BJ (cell line): ENCODE data around the gene KIF26B. TPM values are rescaled to one million over a fixed set of nuclear protein-coding genes. Genes with fewer than 3 reads are reported as not detected.

ENCODE experiments used
- CTCF ChIA-PET: fragments of 350-600 bp; formaldehyde crosslinking; extraction: SDS; loops from one replicate; lab custom pipeline; 2021; ENCODE audit warnings: antibody characterized with exemption, inconsistent platforms; lab: Yijun Ruan, JAX
- POLR2A ChIA-PET: fragments of 300-600 bp; sonication (Branson Sonifier 250); formaldehyde crosslinking; extraction: SDS; loops from one replicate; lab custom pipeline; 2021; ENCODE audit warnings: antibody characterized with exemption; lab: Charles Lee
- DNase-seq: peaks from one replicate; pipeline ENCODE4 v3.0.0-alpha.2; 2011; ENCODE audit warnings: low read depth
- H3K27me3 ChIP-seq: 2 replicates; pipeline ENCODE4 v1.6.0; 2011; ENCODE audit warnings: low read length; ENCODE audit not compliant: control insufficient read depth, insufficient read depth
- H3K36me3 ChIP-seq: 2 replicates; pipeline ENCODE4 v1.5.1; 2011; ENCODE audit warnings: low read length; ENCODE audit not compliant: control insufficient read depth, insufficient read depth
- H3K4me3 ChIP-seq: 2 replicates; pipeline ENCODE4 v1.5.1; 2011; ENCODE audit warnings: low read depth, mild to moderate bottlenecking, control low read depth, low read length
- polyA plus RNA-seq: library from polyadenylated mRNA; depleted of rRNA; stranded (reverse); fragments of >200 nt; gene quantifications from 2 replicates; pipeline ENCODE4 v1.2.3, GENCODE V29; 2011
- TF ChIP-seq, protein P1 (sequence below): IDR thresholded peaks from 2 replicates; pipeline ENCODE4 v1.5.1; 2011; ENCODE audit warnings: low read depth, mild to moderate bottlenecking, control low read depth, inconsistent platforms, low read length, moderate library complexity; ENCODE audit not compliant: insufficient read depth

KIF26B gene
- polyA plus RNA-seq, 1 experiment, result 2.8 TPM

DNA sequence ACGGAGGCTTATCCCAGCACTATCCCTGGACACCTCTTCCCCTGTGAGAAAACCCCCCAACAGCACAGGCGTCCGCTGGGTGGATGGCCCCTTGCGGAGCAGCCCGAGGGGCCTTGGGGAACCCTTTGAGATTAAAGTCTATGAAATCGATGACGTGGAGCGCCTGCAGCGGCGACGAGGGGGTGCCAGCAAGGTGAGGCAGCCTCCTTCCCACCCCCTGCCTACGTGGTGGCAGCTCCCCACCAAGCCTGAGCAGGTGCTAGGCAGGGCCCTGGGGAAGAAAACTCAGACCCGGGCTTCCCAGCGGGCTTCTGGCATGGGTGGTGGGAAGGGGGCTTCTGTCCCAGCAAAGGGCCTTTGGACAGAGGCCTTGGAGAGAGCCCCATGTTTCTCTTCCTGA, 543.3 kb downstream of the KIF26B start:
- peaks cover 3% of the 10 kb centered on the region for H3K36me3 ChIP-seq
- POLR2A ChIA-PET, result no interaction called here

DNA sequence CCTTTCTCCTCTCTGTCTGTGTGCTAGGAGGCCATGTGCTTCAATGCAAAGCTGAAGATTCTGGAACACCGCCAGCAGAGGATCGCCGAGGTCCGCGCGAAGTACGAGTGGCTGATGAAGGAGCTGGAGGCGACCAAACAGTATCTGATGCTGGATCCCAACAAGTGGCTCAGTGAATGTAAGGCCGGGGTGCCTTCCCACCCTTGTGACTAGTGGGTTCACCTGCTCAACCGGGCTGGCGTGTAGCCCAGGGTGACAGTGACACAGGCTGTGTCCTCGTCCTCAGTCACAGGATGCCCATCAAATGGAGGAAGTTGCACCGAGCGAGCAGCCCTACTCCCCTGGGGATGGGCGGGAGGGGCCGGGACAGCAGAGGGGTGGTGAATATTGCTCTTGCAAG, 544.1 kb downstream of the KIF26B start:
- H3K36me3 ChIP-seq, result peaks cover 4% of the 10 kb centered on the region
- no peak overlapping the region for H3K4me3 ChIP-seq
- H3K27me3 ChIP-seq, result no peaks in the 10 kb centered on the region
- DNase-seq, result no peak
- ChIA-PET CTCF (interaction anchor here (1.2 kb wide), 1 partner anchor 8 kb away, joined by 4 read pairs; no protein-coding TSS in a partner anchor), POLR2A (no interaction called here)
- TF ChIP-seq, protein P1, sequence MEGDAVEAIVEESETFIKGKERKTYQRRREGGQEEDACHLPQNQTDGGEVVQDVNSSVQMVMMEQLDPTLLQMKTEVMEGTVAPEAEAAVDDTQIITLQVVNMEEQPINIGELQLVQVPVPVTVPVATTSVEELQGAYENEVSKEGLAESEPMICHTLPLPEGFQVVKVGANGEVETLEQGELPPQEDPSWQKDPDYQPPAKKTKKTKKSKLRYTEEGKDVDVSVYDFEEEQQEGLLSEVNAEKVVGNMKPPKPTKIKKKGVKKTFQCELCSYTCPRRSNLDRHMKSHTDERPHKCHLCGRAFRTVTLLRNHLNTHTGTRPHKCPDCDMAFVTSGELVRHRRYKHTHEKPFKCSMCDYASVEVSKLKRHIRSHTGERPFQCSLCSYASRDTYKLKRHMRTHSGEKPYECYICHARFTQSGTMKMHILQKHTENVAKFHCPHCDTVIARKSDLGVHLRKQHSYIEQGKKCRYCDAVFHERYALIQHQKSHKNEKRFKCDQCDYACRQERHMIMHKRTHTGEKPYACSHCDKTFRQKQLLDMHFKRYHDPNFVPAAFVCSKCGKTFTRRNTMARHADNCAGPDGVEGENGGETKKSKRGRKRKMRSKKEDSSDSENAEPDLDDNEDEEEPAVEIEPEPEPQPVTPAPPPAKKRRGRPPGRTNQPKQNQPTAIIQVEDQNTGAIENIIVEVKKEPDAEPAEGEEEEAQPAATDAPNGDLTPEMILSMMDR, result no peak

More for the DNA sequence above, 543.3 kb downstream of the KIF26B start:
- H3K27me3 ChIP-seq, result no peaks in the 10 kb centered on the region
- TF ChIP-seq, protein P1, result no peak
- no peak for DNase-seq
- CTCF ChIA-PET, result interaction anchor here (1.2 kb wide), 1 partner anchor 9 kb away, joined by 4 read pairs; no protein-coding TSS in a partner anchor
- H3K4me3 ChIP-seq, result no peak overlapping the region

DNA sequence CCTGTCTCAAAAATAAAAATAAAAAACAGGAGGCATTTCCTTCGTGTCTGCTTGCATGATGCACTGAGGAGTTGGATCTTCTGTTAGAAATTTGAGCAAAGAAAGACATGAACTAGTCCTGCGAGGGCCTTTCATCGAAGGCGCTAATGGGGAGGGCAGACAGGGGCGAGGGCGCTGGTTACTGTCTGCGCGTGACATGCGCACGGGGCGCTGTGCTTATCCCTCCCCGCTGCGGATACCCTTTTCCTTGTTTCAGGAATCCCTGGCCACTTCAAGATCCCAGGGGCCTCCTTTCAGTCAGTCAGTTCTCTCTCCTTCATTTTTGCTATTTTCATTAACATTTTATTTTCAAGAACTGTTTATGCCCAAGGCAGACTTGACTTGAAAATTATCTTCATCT, 545.8 kb downstream of the KIF26B start:
- Histone ChIP-seq H3K36me3 (peaks cover 3% of the 10 kb centered on the region), H3K4me3 (no peak overlapping the region), H3K27me3 (no peaks in the 10 kb centered on the region)
- DNase-seq, result no peak
- TF ChIP-seq, protein P1, result no peak
- CTCF ChIA-PET, result no interaction called here
- POLR2A ChIA-PET, result no interaction called here

DNA sequence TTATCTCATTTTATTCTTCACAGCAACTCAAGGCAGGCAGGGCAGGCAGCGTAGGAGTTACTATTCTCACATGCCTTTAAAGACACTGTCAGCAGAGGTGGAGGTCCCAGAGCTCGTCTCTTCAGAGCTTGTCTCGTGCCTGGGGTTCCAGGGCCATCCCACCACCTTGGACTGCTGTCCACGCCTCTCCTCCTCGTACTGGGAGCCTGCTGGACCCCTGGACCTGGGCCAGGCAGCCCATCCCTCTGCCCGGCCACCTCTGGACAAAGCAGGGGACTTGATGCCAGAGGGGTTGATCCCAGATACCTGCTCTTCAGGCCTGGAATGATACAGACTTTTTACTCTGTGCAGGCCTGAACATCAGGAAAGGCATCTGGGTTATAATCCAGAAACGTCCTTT, 546.8 kb downstream of the KIF26B start:
- no peak overlapping the region for H3K4me3 ChIP-seq
- peaks cover 3% of the 10 kb centered on the region for H3K36me3 ChIP-seq
- H3K27me3 ChIP-seq, result no peaks in the 10 kb centered on the region
- DNase-seq, result no peak
- TF ChIP-seq, protein P1, result no peak
- CTCF ChIA-PET, result no interaction called here
- POLR2A ChIA-PET, result no interaction called here

DNA sequence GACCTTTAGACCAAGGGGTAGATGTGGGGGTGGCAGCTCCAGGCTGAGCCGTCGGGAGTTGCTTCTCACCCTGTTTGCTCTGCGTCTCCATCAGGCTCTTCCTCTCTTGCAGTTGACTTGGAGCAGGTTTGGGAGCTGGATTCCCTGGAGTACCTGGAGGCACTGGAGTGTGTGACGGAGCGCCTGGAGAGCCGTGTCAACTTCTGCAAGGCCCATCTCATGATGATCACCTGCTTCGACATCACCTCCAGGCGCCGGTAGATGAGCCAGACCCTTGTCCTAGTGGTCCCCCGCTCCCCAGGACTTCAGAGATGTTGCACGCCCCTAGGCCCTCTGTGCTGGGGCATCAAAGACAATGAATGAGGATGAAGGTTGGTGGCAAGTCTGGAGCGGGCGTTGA, 547.6 kb downstream of the KIF26B start:
- POLR2A ChIA-PET, result no interaction called here
- CTCF ChIA-PET, result no interaction called here

More for the DNA sequence above, 547.6 kb downstream of the KIF26B start:
- no peak overlapping the region for H3K4me3 ChIP-seq
- DNase-seq, result no peak
- TF ChIP-seq, protein P1, result no peak
- no peaks in the 10 kb centered on the region for H3K27me3 ChIP-seq
- H3K36me3 ChIP-seq, result peaks cover 3% of the 10 kb centered on the region
